HEK293T (cell line): ENCODE measurements around the gene COL1A1.

Experiments used
- CTCF ChIA-PET: fragments of 350-600 bp; formaldehyde crosslinking; extraction: SDS; loops from one replicate; lab custom pipeline; 2021; ENCODE audit warnings: antibody characterized with exemption, inconsistent platforms; lab: Yijun Ruan, JAX
- POLR2A ChIA-PET: fragments of 350-600 bp; formaldehyde crosslinking; extraction: SDS; loops from one replicate; lab custom pipeline; 2020; ENCODE audit warnings: antibody characterized with exemption, inconsistent platforms; lab: Yijun Ruan, JAX
- DNase-seq: peaks from one replicate; pipeline ENCODE4 v3.0.0; 2012; ENCODE audit warnings: mixed read lengths; ENCODE audit errors: extremely low spot score
- ARNT ChIP-seq: fragments of 450-650 bp; IDR thresholded peaks from 2 replicates; pipeline ENCODE4 v1.6.1; 2017; ENCODE audit warnings: mild to moderate bottlenecking
- BHLHE40 ChIP-seq: fragments of 450-650 bp; IDR thresholded peaks from 2 replicates; pipeline ENCODE4 v1.6.1; 2016; ENCODE audit warnings: mild to moderate bottlenecking, moderate library complexity, borderline replicate concordance
- CTBP1 ChIP-seq: fragments of 450-650 bp; IDR thresholded peaks from 2 replicates; pipeline ENCODE4 v1.6.1; 2016; ENCODE audit warnings: borderline replicate concordance
- ELF4 ChIP-seq: fragments of 450-650 bp; IDR thresholded peaks from 2 replicates; pipeline ENCODE4 v1.6.1; 2017; ENCODE audit warnings: antibody characterized with exemption
- FOXA1 ChIP-seq: fragments of 450-650 bp; IDR thresholded peaks from 2 replicates; pipeline ENCODE4 v1.6.1; 2016; ENCODE audit warnings: mild to moderate bottlenecking
- FOXK2 ChIP-seq: fragments of 450-650 bp; IDR thresholded peaks from 2 replicates; pipeline ENCODE4 v1.6.1; 2016; ENCODE audit warnings: mild to moderate bottlenecking
- FOXM1 ChIP-seq: fragments of 450-650 bp; IDR thresholded peaks from 2 replicates; pipeline ENCODE4 v1.6.1; 2017; ENCODE audit warnings: mild to moderate bottlenecking, borderline replicate concordance
- HDGF ChIP-seq: fragments of 450-650 bp; IDR thresholded peaks from 2 replicates; pipeline ENCODE4 v1.6.1; 2017; ENCODE audit warnings: antibody characterized with exemption, borderline replicate concordance
- L3MBTL2 ChIP-seq: fragments of 450-650 bp; conservative IDR thresholded peaks from 2 replicates; pipeline ENCODE4 v1.6.1; 2016; ENCODE audit warnings: mild to moderate bottlenecking
- LEF1 ChIP-seq: fragments of 450-650 bp; IDR thresholded peaks from 2 replicates; pipeline ENCODE4 v1.6.1; 2017; ENCODE audit warnings: mild to moderate bottlenecking, borderline replicate concordance
- NFRKB ChIP-seq: fragments of 450-650 bp; IDR thresholded peaks from 2 replicates; pipeline ENCODE4 v1.6.1; 2016; ENCODE audit warnings: mild to moderate bottlenecking, moderate library complexity
- PKNOX1 ChIP-seq: fragments of 450-650 bp; IDR thresholded peaks from 2 replicates; pipeline ENCODE4 v1.6.1; 2016
- SP1 ChIP-seq: fragments of 450-650 bp; IDR thresholded peaks from 2 replicates; pipeline ENCODE4 v1.6.1; 2017
- SUZ12 ChIP-seq: fragments of 450-650 bp; IDR thresholded peaks from 2 replicates; pipeline ENCODE4 v1.6.1; 2016; ENCODE audit warnings: mild to moderate bottlenecking
- TARDBP ChIP-seq: fragments of 450-650 bp; IDR thresholded peaks from 2 replicates; pipeline ENCODE4 v1.6.1; 2016
- ZNF384 ChIP-seq: fragments of 450-650 bp; IDR thresholded peaks from 2 replicates; pipeline ENCODE4 v1.6.1; 2016

COL1A1 gene

DNA sequence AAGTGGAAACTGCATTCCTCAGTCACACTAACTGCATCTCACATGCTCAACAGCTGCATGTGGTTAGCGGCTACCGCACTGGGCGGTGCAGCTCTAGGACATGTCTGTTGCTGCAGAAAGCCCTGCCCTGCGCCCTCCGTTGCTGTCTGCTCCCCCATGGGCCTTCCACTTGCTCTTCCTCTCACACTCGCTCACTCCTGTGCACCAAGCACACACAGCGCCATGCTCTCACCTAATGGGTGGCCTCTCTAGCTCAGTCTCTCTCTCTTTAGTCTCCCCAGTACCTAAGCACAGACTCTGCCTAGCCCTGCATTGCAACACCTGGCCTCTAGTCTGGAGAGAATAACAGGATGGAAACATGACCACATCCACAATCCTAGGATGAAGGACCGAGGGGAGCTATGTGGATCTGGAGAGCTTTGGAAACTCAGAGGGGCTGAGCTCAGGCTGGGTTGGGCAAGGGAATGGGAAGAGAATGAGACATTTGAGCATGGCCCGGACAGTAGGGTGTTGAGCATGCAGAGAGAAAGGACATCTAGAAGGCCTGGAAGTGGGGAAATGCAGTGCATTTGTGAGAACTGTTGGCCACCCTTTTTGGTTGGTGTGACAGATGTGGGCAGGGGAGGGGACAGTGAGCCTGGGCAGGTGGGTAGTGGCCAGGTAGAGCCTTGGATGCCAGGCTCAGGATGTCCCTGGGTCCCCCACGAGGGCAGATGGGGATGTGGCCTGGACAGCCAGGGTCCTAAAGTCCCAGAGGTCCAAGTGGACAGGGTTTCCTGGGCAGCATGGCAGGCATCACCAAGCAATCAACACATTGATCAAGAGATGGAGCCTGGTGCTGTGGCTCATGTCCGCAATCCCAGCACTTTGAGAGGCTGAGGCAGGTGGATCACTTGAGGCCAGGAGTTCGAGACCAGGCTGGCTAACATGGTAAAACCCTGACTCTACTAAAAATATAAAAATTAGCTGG is 19.6 kb downstream of the COL1A1 start:
- DNase-seq: no peak
- ChIA-PET POLR2A (interaction anchor here (0.8 to 1.5 kb wide), 2 partner anchors 18 to 30 kb away, joined by 3 to 4 read pairs; no protein-coding TSS in a partner anchor), CTCF (interaction anchor here (0.9 kb wide), 1 partner anchor 21 kb away, joined by 3 read pairs; no protein-coding TSS in a partner anchor)
- TF ChIP-seq TARDBP: no peak
- no peak for TF ChIP-seq LEF1
- TF ChIP-seq L3MBTL2: no peak

DNA sequence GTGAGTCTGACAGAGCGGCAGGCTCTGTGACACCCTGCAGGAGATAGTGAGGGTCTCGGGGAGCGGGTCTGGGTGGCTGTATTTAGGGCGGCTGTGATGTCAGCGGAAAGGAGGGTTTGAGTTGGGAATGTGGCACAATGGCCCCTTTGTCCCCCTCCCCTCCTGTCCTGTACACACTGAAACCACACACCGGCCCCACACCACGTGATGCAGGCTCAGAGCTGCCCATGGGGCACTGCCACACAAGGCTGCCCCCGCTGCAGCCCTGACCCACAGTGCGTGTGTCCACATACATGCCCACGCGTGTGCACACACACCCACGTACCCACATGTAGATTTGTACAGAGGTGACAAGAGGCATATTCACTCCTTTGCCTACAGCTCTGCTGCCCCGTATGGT is 20.3 kb downstream of the COL1A1 start:
- ChIA-PET CTCF (interaction anchor here (0.9 kb wide), 1 partner anchor 20 kb away, joined by 3 read pairs; no protein-coding TSS in a partner anchor), POLR2A (interaction anchor here (1.5 kb wide), 1 partner anchor 29 kb away, joined by 4 read pairs; no protein-coding TSS in a partner anchor)
- TF ChIP-seq FOXA1 (no peak), PKNOX1 (no peak), TARDBP (no peak), SP1 (no peak), FOXK2 (no peak), CTBP1 (no peak), SUZ12 (no peak), ZNF384 (no peak), ELF4 (no peak), LEF1 (no peak), NFRKB (no peak), BHLHE40 (no peak), ARNT (no peak)
- DNase-seq: no peak

GRCh38 chr17:50180620-50181019 is 20.8 kb downstream of the COL1A1 start:
- no peak for TF ChIP-seq SUZ12
- TF ChIP-seq FOXK2: no peak
- no peak for TF ChIP-seq ARNT
- no peak for TF ChIP-seq FOXA1
- no peak for TF ChIP-seq FOXM1
- ChIA-PET POLR2A (interaction anchor here (1.5 kb wide), 1 partner anchor 29 kb away, joined by 4 read pairs; no protein-coding TSS in a partner anchor), CTCF (no interaction called here)
- DNase-seq: no peak

GRCh38 chr17:50180111-50180510 is 21.3 kb downstream of the COL1A1 start:
- ChIA-PET CTCF (no interaction called here), POLR2A (interaction anchor here (1.5 kb wide), 1 partner anchor 28 kb away, joined by 4 read pairs; no protein-coding TSS in a partner anchor)
- TF ChIP-seq LEF1 (no peak), FOXM1 (no peak), TARDBP (no peak), PKNOX1 (no peak), ARNT (no peak)
- no peak for DNase-seq

- CTCF ChIA-PET: interaction anchor here (0.6 to 2.3 kb wide), 15 partner anchors 9 to 197 kb away, joined by 3 to 33 read pairs (median 5); partner anchors contain the start of gene SGCA
- DNase-seq: peak; percentile 80
- POLR2A ChIA-PET: interaction anchor here (0.8 to 2.3 kb wide), 13 partner anchors 9 to 312 kb away, joined by 3 to 18 read pairs (median 4); partner anchors contain the start of genes SGCA and XYLT2
- TF ChIP-seq BHLHE40: no peak
- TF ChIP-seq L3MBTL2: peak; percentile 84; the same call in 1 of the 2 replicates
These were observed 23.2 kb downstream of the COL1A1 start for GRCh38 chr17:50177983-50178834.

DNA sequence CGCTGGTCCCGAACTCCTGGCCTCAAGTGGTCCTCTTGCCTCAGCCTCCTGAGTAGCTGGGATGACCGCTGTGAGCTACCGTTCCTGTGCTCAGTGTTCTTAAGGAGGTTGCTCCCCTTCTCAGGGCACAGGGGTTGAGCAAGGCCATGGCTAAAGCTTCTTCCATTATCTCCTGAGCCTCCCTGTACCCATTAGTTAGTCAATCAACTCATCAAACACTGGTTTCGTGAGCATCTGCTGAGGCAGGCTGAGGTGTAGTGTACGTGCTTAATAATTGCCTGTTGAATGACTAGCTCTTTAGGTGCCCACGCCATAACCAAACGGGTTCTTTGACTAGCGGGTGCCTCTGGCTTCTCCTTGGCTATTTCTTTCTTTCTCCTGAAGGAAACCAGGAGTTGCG is 24.0 kb downstream of the COL1A1 start:
- TF ChIP-seq ARNT: no peak
- no peak for TF ChIP-seq ELF4
- TF ChIP-seq LEF1: no peak
- no peak for TF ChIP-seq HDGF
- no peak for TF ChIP-seq SP1
- no peak for TF ChIP-seq NFRKB
- no peak for DNase-seq
- CTCF ChIA-PET: interaction anchor here (0.6 to 2.3 kb wide), 15 partner anchors 8 to 198 kb away, joined by 3 to 33 read pairs (median 5); partner anchors contain the start of gene SGCA
- POLR2A ChIA-PET: interaction anchor here (0.8 to 2.3 kb wide), 10 partner anchors 8 to 169 kb away, joined by 3 to 18 read pairs (median 4); partner anchors contain the start of genes SGCA and XYLT2
